PFSK-1 (cell line): ENCODE data around the gene APOBEC2.

Source experiments
- FOXP2 ChIP-seq: optimal IDR thresholded peaks from 2 replicates; pipeline ENCODE3; 2011; ENCODE audit warnings: borderline replicate concordance, control low read depth, inconsistent platforms; ENCODE audit not compliant: insufficient read depth; ENCODE audit errors: extremely low read length, extremely low read depth
- POLR2AphosphoS5 ChIP-seq: IDR thresholded peaks from 2 replicates; pipeline ENCODE4 v1.6.1; 2012; ENCODE audit warnings: low read depth, mild to moderate bottlenecking, control low read depth, low read length, moderate library complexity
- SIN3A ChIP-seq: IDR thresholded peaks from 2 replicates; pipeline ENCODE4 v1.6.1; 2012; ENCODE audit warnings: mild to moderate bottlenecking, low read length, moderate library complexity, borderline replicate concordance; ENCODE audit not compliant: insufficient read depth
- TAF1 ChIP-seq: IDR thresholded peaks from 2 replicates; pipeline ENCODE4 v1.6.1; 2012; ENCODE audit warnings: low read length, control low read depth, borderline replicate concordance; ENCODE audit not compliant: insufficient read depth
- TF ChIP-seq, protein P1 (sequence below), 2 experiments: IDR thresholded peaks; 2 replicates each; pipeline versions ENCODE4 v1.6.1 to v1.8.0; 2011 to 2012; ENCODE audit warnings: low read depth in 2 of 2, low read length in 2 of 2, control low read depth in 1 of 2, inconsistent platforms in 1 of 2, mild to moderate bottlenecking in 1 of 2, moderate library complexity in 1 of 2; ENCODE audit not compliant: insufficient read depth in 1 of 2

Gene APOBEC2

DNA sequence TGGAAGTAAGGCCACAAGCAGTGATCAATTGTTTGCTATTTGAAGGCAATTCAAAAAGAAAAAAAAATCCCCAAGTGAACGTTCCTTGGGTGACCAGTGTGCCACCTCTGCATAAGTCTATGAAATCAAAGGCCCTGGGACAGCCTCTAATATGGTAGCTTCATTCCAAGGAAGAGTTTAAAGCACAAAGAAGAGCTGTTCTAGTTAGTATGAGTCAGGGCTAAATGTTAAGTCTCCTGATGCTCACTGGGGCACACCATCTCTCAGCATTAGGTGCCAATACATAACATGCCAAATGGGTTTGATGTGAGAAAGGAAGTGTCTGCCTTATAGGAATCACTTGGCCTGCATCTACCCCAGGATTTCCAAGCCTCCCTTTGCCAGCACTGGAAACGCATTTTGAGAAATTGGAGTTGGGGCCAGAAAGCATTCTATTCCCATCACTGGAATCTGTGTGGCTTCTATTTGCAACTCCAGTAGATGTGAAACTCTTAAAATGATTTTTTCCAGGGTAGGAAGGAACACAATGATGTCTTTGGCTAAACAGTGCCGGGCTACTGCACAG, 27.0 kb upstream of the APOBEC2 start:
- no peak for TF ChIP-seq SIN3A
- TF ChIP-seq, protein P1, sequence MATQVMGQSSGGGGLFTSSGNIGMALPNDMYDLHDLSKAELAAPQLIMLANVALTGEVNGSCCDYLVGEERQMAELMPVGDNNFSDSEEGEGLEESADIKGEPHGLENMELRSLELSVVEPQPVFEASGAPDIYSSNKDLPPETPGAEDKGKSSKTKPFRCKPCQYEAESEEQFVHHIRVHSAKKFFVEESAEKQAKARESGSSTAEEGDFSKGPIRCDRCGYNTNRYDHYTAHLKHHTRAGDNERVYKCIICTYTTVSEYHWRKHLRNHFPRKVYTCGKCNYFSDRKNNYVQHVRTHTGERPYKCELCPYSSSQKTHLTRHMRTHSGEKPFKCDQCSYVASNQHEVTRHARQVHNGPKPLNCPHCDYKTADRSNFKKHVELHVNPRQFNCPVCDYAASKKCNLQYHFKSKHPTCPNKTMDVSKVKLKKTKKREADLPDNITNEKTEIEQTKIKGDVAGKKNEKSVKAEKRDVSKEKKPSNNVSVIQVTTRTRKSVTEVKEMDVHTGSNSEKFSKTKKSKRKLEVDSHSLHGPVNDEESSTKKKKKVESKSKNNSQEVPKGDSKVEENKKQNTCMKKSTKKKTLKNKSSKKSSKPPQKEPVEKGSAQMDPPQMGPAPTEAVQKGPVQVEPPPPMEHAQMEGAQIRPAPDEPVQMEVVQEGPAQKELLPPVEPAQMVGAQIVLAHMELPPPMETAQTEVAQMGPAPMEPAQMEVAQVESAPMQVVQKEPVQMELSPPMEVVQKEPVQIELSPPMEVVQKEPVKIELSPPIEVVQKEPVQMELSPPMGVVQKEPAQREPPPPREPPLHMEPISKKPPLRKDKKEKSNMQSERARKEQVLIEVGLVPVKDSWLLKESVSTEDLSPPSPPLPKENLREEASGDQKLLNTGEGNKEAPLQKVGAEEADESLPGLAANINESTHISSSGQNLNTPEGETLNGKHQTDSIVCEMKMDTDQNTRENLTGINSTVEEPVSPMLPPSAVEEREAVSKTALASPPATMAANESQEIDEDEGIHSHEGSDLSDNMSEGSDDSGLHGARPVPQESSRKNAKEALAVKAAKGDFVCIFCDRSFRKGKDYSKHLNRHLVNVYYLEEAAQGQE (IDR thresholded peaks at IDR 0.05; ENCODE audit: insufficient read depth in 1 of 2, low read depth in 2 of 2, low read length in 2 of 2), result no peak
- no peak for TF ChIP-seq FOXP2
- TF ChIP-seq TAF1, result no peak
- TF ChIP-seq POLR2AphosphoS5, result no peak

DNA sequence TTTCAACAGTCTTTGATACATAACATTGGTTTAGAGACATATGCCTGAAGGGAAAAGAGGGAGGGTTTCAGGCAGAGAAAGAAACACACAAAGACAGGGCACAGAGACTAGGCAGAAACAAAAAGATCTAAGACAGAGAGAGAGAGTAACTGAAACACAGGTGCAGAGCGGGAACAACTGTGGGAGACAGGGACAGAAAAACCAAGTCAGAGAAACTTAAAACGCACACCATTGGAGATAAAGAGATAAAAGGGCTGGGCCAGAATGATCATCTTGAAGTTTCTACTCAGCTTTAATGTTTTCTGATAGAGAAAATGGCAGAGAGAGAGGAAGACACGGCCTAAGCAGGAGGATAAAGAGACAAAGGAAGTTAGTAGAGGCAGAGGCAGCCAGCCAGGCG, 25.8 kb upstream of the APOBEC2 start:
- TF ChIP-seq TAF1 (peak; percentile 6; the same call in 1 of the 2 replicates), SIN3A (no peak), FOXP2 (no peak)

DNA sequence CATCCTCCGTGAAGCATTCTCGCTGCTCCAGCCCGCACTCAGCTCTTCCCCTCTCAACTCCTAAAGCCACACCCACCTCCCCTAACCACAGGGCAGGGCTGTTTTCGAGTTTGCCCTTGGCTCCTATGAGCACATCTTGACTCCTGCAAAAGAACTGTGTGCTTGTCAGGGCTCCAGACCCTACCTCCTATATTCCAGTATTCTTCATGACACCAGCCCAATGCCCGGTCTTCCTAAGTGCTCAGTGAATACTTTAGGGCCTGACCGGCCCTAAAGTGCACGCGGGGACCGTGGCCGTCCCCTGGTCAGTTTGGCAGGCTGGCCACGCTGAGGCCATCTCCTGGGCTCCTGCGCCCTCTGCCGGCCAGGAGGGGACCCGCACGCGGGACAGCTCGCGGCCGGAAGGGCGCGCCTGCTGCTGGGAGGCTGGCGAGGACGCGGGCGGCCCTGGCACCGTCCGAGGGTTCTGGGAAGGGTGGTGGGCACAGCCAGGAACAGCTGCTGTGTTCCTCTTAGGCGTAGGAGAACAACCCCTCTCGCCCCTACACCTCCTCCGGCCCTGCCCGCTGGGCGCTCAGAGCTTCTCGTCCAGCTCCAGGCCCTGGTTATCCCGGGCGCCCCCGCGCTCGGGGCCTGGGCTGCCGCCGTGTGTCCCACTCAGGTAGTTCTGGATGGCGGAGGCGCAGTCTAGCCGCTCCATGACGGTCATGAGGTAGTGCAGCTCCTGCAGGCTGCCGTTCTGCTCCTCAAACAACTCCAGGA, 25.0 kb upstream of the APOBEC2 start:
- TF ChIP-seq POLR2AphosphoS5, result peak; percentile 43
- TF ChIP-seq SIN3A, result peak; percentile 47; the same call in 1 of the 2 replicates
- TF ChIP-seq, protein P1 (IDR thresholded peaks at IDR 0.05; ENCODE audit: insufficient read depth in 1 of 2, low read depth in 2 of 2, low read length in 2 of 2), result no peak
- TF ChIP-seq FOXP2, result peak; percentile 87
- no peak for TF ChIP-seq TAF1

DNA sequence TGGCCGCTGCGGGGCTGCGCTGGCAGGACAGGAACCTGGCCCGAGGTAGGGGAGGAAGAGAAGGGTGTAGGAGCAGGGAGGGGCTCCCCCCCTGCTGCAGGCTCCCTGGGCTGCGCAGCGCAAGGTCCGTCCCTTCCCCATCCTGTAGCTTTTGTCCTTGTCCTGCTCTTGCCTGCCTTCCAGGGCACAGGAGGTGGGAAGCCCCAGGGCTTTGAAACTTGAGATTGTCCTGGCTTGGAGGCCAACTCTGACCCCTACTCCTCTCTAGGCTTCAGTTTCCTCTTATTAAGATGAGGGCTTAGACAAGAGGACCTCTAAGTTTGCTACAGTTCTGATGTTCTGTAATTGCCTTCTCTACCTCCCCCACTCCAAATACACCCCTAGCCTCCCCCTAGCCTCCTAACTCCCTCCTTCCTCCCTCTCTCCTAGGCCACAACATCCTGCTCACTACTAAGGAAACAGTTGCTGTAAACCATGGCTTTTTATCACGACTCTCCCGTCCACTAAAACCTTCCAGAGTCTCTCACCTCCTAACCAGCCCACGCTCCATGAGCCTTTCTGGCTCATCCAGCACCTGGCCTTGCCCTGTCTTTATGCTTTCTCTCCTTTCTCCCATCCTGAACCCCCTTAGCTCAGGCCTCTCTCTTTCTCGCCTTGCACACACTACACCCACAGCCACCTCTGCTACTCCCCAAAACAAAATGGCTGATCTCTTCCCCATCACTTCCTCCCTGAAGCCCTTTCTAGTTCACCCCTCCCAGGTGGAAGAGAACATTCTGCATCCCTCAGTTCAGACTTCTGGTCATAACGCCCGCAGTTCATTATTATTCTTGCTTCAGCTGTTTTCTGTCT, 24.2 kb upstream of the APOBEC2 start:
- TF ChIP-seq SIN3A (no peak), POLR2AphosphoS5 (no peak), TAF1 (no peak), FOXP2 (no peak)
- TF ChIP-seq, protein P1 (IDR thresholded peaks at IDR 0.05; ENCODE audit: insufficient read depth in 1 of 2, low read depth in 2 of 2, low read length in 2 of 2), result no peak

DNA sequence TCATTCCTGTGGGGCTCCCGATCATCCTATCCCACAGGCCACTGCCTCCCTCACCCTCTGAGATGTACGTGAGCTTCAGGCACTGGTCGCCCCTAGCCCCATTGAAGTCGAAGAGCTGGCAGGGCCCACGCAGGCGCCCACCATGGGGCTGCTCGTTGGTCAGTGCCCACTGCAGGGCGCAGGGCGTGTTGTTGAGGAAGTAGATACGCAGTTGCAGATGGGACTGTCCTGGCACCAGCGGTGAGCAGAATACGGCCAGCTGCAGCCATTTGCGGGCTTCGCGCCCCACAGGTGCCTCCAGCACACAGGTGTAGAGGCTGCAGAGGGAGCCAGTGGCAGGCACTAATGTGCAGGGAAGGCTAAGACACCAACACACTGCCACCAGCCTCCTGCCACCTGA, 20.2 kb upstream of the APOBEC2 start:
- TF ChIP-seq SIN3A (no peak), POLR2AphosphoS5 (no peak), FOXP2 (no peak), TAF1 (no peak)
- TF ChIP-seq, protein P1 (IDR thresholded peaks at IDR 0.05; ENCODE audit: insufficient read depth in 1 of 2, low read depth in 2 of 2, low read length in 2 of 2), result no peak
